Measurements from ENCODE around the gene STX1A.
"Not testable (repeated sequence)": the region's sequence is repeated elsewhere in the genome, so short reads cannot be mapped to it uniquely, and the experiment has no call there.

STX1A gene

DNA sequence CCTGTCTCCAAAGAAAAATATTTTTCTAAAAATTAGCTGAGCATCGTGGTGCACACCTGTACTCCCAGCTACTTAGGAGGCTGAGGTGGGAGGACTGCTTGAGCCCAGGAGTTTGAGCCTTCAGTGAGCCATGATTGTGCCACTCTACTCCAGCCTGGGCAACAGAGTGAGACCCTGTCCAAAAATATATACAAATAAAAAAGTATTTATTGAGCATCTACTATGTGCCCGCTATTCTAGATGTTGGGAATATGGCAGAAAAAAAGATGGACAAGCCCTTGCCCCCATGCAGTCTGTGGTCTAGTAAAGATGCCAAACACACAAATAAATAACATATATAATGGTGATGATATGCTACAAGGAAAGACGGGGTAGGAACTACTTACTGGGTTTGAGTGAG, 4.3 kb upstream of the STX1A start:
- FAIRE-seq (no peak), DNase-seq (ENCODE audit: insufficient read length, low spot score) (no peak)
- TF ChIP-seq POLR2A (IDR thresholded peaks at IDR 0.05; ENCODE audit: low read depth, low read length) = no peak

DNA sequence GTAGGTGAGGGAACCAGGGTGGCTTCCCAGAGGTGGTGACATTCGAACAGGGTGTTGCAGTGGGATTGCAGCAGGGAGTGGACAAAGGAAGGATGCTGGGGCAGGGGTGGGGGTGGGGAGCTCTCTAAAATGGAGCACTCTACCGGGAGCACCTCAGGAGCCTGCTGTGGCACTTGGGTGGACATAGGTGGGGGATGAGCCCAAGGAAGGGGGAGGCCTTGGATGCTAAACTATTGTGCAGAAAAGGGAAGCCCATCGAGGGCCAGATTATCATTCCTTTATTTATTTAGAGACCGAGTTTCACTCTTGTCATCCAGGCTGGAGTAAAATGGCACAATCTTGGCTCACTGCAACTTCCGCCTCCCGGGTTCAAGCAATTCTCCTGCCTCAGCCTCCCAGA, 3.3 kb upstream of the STX1A start:
- DNase-seq (ENCODE audit: insufficient read length, low spot score) = no peak
- no peak for TF ChIP-seq POLR2A (IDR thresholded peaks at IDR 0.05; ENCODE audit: low read depth, low read length)
- FAIRE-seq = no peak

DNA sequence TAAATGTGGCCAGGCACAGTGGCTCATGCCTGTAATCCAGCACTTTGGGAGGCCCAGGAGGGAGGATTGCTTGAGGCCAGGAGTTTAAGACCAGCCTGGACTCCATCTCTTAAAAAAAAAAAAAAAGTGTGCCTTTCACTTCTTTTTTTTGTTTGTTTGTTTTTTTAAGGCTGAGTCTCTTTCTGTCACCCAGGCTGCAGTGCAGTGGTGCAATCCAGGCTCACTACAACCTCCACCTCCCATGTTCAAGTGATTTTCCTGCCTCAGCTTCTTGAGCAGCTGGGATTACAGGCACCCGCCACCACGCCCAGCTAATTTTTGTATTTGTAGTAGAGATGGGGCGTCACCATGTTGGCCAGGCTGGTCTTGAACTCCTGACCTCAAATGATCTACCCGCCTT, 2.7 kb upstream of the STX1A start:
- not testable (repeated sequence) for FAIRE-seq; DNase-seq (ENCODE audit: insufficient read length, low spot score)

DNA sequence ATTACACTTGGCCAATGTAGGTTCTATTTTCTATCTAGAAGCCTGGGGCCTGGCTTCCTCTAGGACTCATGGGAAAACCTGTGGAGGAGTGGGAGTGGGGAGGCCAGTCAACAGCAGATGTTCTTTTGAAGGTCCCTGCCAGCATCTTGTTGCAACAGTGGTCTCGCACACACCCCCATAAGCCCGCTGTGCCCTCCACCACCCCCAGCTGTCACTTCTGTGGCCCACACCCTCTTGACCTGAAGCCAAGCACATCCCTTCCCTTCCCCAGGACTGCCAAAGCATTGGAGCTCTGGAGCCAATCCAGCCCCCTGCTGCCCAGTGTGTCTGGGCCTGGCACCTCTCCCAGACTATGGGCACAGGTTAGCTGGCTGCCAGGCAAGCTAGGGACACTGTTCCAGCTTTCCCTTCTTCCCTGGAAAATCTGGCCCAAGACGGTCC, 1.9 kb upstream of the STX1A start:
- TF ChIP-seq POLR2A (IDR thresholded peaks at IDR 0.05; ENCODE audit: low read depth, low read length) = no peak
- FAIRE-seq = no peak
- DNase-seq (ENCODE audit: insufficient read length, low spot score) = no peak

DNA sequence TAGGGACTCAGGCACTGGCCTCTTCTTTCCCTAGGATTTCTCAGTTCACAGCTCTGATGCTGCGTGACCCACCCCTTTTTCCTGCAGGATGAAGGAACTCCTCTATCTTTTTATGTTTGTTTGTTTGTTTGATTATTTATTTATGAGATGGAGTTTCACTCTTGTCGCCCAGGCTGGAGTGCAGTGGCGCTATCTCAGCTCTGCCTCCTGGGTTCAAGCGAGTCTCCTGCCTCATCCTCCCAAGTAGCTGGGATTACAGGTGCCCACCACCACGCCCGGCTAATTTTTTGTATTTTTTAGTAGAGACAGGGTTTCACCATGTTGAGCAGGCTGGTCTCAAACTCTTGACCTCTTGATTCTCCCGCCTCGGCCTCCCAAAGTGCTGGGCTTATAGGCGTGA, 974 bp upstream of the STX1A start:
- FAIRE-seq = not testable (repeated sequence)

DNA sequence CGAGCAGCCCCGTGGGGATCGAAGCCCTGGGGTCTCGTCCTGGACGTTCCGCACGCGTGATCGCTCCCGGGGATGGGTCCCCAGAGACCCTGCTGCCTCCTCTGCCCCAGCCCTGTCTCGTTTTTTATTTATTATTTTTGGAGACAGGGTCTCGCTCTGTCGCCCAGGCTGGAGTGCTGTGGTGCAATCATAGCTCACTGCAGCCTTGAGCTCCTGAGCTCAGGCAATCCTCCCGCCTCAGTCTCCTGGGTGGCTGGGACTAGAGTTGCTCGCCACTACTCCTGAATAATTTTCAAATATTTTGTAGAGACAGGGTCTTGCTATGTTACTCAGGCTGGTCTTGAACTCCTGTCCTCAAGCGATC, 319 bp upstream of the STX1A start:
- DNase-seq (ENCODE audit: insufficient read length, low spot score) (no peak), FAIRE-seq (no peak)
- TF ChIP-seq POLR2A (IDR thresholded peaks at IDR 0.05; ENCODE audit: low read depth, low read length) = no peak

More for the DNA sequence above, 974 bp upstream of the STX1A start:
- not testable (repeated sequence) for DNase-seq (ENCODE audit: insufficient read length, low spot score)

DNA sequence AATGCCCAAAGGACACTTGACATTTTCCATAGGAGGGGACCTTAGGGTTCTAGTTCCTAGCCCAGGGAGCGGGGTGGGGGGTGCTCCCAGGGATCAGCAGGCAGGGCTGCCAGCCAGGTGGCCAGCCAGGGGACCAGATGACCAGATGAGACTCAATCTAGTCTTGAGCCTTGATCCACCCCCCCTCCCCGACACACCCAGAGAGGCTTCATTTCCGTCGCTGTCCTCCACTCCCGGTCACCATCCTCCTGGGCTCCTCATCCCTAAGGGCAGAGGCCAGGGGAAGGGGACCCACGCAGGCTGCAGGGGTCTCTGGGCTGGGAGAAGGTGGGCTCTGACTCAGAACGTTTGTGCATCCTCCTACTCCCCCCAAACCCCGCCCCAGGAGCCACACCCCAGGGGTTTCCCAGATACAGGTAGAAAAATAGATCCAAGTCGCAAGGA, 1.0 kb downstream of the STX1A start:
- TF ChIP-seq POLR2A (IDR thresholded peaks at IDR 0.05; ENCODE audit: low read depth, low read length) = no peak
- no peak for DNase-seq (ENCODE audit: insufficient read length, low spot score)
- FAIRE-seq = no peak

DNA sequence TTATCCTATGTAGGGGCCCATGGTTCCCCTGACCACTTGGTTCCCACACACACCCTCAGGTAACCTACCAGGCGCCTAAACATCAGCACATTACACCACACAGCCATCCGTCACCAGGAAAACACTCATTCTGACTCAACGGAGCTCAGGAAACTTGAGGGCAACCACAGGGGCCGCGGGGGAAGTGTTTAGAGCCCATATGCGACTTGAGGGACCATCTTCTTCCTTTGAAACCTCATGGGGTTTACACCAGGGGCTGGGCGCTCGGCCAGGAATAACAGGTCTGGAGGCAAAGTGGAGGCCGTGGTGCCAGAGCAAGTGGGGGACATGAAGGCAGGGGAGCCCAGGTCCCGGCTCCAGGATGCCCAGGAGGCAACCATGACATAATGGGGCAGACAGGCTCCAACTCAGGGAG, 1.5 kb downstream of the STX1A start:
- no peak for FAIRE-seq
- DNase-seq (ENCODE audit: insufficient read length, low spot score) = peak; percentile 73
- TF ChIP-seq POLR2A (IDR thresholded peaks at IDR 0.05; ENCODE audit: low read depth, low read length) = 0 out of 2 replicates have a peak, but pooled peaks have one; percentile 16

DNA sequence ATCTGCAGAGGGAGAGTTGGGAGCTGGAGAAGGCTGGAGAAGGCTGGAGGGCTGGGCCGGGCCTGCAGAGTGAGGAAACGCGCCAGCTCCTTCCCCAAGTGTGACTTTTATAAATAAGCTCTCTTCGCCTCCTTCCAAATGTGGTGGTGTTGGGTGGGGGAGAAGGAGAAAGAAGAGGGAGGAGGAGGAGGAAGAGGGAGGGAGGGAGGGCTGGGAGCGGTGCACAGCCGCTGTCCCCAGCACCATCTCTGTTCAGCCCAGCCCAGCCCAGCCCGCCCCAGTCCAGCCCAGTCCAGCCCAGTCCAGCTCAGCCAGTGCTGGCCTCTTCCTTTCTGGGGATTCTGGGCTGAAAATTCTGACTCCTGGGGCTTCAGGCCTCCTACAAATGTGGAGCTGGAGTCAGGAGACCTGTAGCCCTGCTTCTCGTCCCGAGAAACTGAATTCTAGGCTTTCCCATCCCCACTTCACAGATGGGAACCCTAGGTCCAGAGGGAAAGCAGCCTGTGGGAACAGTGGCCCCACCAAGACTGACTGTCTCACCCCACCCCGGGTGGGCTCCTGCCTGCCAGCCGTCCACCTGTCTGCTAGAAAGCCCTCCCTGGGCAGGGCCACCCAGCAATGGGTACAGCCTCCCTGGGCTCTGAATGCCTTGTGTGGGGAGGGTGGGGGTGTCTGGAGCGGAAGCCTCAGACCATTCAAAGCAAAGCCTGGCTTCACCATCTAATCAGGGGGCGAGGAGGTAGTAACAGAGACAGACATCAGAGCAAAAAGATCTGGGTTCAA, 2.3 kb downstream of the STX1A start:
- TF ChIP-seq POLR2A (IDR thresholded peaks at IDR 0.05; ENCODE audit: low read depth, low read length) = no peak
- FAIRE-seq (no peak), DNase-seq (ENCODE audit: insufficient read length, low spot score) (no peak)

DNA sequence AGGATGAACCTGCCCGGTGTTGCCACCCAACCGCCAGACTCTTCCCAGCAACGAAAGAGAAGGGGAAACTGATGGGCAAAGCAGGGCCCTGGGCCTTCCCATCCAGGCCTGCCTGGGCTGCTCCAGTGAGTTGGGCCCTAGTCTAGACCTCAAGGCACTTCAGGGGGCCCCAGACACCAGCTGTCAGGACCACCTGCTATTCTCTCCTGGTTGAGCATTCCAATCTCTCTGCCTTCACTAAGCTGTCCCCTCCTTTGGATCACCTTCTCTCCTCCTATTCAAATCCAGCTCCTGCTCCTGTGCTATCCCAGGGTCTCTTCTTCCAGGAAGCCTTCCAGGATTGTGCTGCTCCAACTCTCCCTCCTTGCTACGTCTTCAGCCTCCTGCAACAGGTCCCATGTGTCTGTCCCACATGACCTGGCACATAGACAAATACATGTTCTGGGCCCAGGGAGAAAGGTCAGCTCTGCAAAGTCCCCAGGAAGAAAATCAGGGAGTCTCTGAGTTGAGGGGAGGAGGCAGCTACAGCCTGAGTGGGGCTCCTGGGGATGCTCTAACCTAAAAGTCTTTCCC, 3.1 kb downstream of the STX1A start:
- no peak for TF ChIP-seq POLR2A (IDR thresholded peaks at IDR 0.05; ENCODE audit: low read depth, low read length)
- DNase-seq (ENCODE audit: insufficient read length, low spot score) = no peak
- no peak for FAIRE-seq

DNA sequence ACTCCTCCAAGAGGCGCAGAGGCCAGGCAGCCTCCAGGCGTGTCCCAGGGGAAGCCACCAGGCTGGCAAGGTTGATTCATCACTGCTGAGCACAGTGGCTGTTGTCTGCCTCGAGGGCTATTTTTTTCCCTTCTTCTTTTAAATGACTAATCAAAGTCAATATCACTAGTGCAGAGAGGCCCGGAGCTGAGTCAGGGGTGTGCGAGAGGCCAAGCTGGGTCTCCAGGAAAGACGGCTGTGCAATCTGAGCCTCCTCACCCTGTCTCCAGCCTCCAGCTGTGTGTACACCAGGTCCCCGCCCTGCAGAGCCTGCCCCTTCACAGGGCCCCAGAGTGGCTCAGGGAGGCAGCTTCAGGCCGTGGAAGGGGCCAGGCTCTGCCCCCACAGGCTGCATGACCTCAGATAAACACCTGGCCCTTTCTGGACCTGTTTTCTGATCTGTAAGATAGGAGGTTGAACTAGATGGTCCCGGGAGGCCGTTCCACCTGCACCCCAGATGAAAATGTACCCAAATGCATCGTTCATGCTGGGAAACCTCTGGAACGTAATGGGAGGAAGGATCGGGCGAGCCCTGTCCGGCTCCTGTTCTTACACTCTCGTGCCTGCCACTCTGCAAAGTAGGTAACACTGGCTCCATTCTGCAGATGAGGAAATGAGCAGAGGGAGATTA, 3.7 kb downstream of the STX1A start:
- DNase-seq (ENCODE audit: insufficient read length, low spot score) (peak; percentile 97), FAIRE-seq (peak; percentile 79)
- no peak for TF ChIP-seq POLR2A (IDR thresholded peaks at IDR 0.05; ENCODE audit: low read depth, low read length)

DNA sequence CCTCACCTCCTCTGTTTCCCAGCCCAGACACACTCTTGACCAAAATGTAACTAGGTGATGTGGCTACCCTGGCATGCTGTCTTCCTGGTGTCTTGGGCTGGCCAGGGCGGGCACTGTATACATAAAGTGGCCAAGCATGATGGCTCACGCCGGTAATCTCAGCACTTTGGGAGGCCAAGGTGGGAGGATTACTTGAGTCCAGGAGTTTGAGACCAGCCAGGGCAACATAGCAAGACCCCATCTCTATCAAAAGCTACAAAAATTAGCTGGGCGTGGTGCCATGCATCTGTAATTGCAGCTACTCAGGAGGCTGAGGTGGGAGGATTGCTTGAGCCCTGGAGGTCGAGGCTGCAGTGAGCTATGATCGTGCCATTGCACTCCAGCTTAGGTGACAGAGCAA, 6.2 kb downstream of the STX1A start:
- FAIRE-seq; DNase-seq (ENCODE audit: insufficient read length, low spot score): not testable (repeated sequence)

DNA sequence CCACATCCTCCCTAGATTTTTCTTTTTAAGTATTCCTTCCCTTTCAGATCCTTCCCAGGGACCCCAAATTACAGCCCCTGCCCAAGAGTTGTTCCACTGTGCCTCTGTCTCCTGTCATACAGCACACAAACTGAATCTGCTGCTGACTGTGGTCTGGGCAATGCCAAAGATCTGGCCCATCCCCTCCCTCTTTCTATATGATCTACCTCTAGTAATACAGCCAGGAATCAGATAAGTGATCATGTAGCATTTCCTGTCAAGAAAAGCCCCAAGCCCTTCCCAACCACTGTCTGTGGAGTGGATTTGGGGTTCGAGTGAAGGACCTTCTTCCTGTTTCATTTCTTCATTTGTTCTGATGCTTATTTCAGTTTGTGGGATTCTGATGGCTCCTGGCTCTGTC, 6.7 kb downstream of the STX1A start:
- no peak for TF ChIP-seq POLR2A (IDR thresholded peaks at IDR 0.05; ENCODE audit: low read depth, low read length)
- DNase-seq (ENCODE audit: insufficient read length, low spot score) (no peak), FAIRE-seq (no peak)

DNA sequence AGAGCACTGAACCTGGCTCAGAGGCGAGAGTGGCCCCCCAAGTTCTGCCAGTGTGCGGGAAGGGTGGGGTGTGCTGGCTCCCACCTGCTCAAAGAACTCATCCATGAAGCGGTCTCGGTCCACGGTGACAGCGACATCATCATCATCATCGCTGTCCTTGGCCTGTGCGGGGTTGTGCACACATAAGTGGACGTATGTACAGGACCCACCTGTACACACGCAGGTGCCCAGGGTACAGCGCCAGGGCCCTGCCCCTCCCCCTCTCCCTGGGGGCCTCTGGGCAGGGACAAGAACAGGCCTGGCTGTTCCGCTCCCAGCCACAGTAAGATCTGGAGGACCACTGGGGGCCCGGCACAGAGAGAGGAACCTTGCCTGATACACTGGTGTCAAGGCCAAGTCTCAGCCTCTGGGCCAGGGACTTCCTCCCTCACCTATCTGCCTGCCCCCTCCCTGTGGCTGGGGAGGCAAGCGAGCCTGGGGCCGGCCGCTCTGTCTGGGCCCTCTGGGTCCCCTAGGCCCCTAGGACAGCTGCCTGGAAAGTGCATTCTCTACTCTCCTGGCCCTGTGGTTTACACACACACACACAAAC, 10.4 kb downstream of the STX1A start:
- no peak for FAIRE-seq
- TF ChIP-seq POLR2A (IDR thresholded peaks at IDR 0.05; ENCODE audit: low read depth, low read length) = no peak
- DNase-seq (ENCODE audit: insufficient read length, low spot score) = no peak
